ENCODE measurements around the gene ACTG2. TPM values are rescaled to one million over a fixed set of nuclear protein-coding genes. Genes with fewer than 3 reads are reported as not detected.
"Not testable (repeated sequence)": the region's sequence is repeated elsewhere in the genome, so short reads cannot be mapped to it uniquely, and the experiment has no call there.

ACTG2 gene
- total RNA-seq, 1 experiment from 2014 or later: 1.5 TPM

DNA sequence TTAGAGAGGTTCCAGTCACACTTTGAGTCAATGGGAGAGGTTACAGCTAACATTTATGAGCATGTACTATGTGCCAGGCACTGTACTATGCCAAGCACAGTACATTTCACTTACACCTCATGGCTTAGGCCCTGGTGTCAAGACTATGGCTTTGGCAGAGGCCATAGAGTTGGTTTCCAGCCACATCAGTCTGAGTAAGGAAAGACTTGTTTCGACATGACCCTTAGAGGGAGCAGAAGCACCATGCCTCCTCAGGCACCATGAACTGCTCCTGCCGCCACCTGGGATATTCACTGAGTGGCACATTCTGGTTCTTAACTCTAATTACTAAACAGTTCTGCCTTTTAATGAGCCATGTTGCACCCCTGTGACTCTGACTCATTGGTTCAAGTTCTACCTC, 46.6 kb downstream of the ACTG2 start:
- no peaks in the 10 kb centered on the region for H3K4me1 ChIP-seq (ENCODE audit: insufficient read depth, low read length)
- H3K79me2 ChIP-seq (ENCODE audit: insufficient read depth, low read length): peaks cover 15% of the 10 kb centered on the region
- no peak overlapping the region for H2BK20ac ChIP-seq (ENCODE audit: low read depth, low read length, poor library complexity, severe bottlenecking)
- H3K14ac ChIP-seq (ENCODE audit: insufficient read depth, low read length): no peak overlapping the region
- peak; percentile 45 for DNase-seq
- H3K4ac ChIP-seq (ENCODE audit: low read depth, low read length): no peak overlapping the region
- H3K4me2 ChIP-seq (ENCODE audit: insufficient read depth, insufficient read length, low read length): no peak overlapping the region
- no peak overlapping the region for H3K4me3 Mint-ChIP-seq
- H2AK5ac ChIP-seq (ENCODE audit: insufficient read length, low read length): no peak overlapping the region
- no peak overlapping the region for H3K18ac ChIP-seq (ENCODE audit: insufficient read length, low read depth, low read length)
- H4K20me1 ChIP-seq (ENCODE audit: control insufficient read depth, insufficient read depth, insufficient read length): peaks cover 3% of the 10 kb centered on the region
- H3K56ac ChIP-seq (ENCODE audit: insufficient read length, low read depth, low read length): no peak overlapping the region
- H3K9me3 Mint-ChIP-seq: no peaks in the 10 kb centered on the region
- no peak overlapping the region for H2BK5ac ChIP-seq (ENCODE audit: insufficient read length, low read length)
- H3K36me3 Mint-ChIP-seq (ENCODE audit: insufficient read depth in 1 of 3, low read depth in 3 of 3): peaks cover under 1 to 32% (median 14%) of the 10 kb centered on the region in 3 experiments; a peak in 5 of 7 replicates
- H4K5ac ChIP-seq (ENCODE audit: insufficient read length, low read depth, low read length): no peak overlapping the region
- no peaks in the 10 kb centered on the region for H3K27me3 Mint-ChIP-seq (ENCODE audit: low read depth)
- no peak overlapping the region for H3K27ac ChIP-seq (ENCODE audit: insufficient read length, low read depth, low read length)
- no peak overlapping the region for H4K8ac ChIP-seq (replicated peaks; ENCODE audit: insufficient read length, low read depth, low read length)
- no peaks in the 10 kb centered on the region for H3K27me3 ChIP-seq (ENCODE audit: insufficient read depth, low read length)
- no peak overlapping the region for H2AFZ ChIP-seq (ENCODE audit: low read length)
- no peaks in the 10 kb centered on the region for H3K9me3 ChIP-seq (ENCODE audit: control insufficient read depth, low read depth, low read length)
- H3K4me1 Mint-ChIP-seq: peaks cover 0 to 3% of the 10 kb centered on the region in 2 experiments; a peak in 1 of 4 replicates
- no peak overlapping the region for H3K23ac ChIP-seq (ENCODE audit: insufficient read length, low read depth, low read length)
- H4K91ac ChIP-seq (ENCODE audit: insufficient read length, low read depth, low read length): no peak overlapping the region
- H3K23me2 ChIP-seq (ENCODE audit: insufficient read length, low read depth, low read length, poor library complexity, severe bottlenecking): no peaks in the 10 kb centered on the region
- peak; percentile 42; the same call in 2 of the 3 replicates for TF ChIP-seq CTCF (conservative IDR thresholded peaks at IDR 0.05)
- H3T11ph ChIP-seq (ENCODE audit: low read length): no peak overlapping the region
- H3K9ac ChIP-seq (ENCODE audit: extremely low read depth, insufficient read length, low read length): no peak overlapping the region
- no CpG with 5 or more reads among the region's 2 CpGs for WGBS (ENCODE audit: extremely low coverage, insufficient read length, low lambda C conversion rate)
- H2BK12ac ChIP-seq (ENCODE audit: insufficient read length, low read depth, low read length): no peak overlapping the region
- H2BK120ac ChIP-seq (ENCODE audit: low read depth, low read length, poor library complexity, severe bottlenecking): no peak overlapping the region
- no peak overlapping the region for H2BK15ac ChIP-seq (ENCODE audit: low read depth, low read length)
- H3K79me1 ChIP-seq (ENCODE audit: insufficient read depth, low read depth, low read length, poor library complexity, severe bottlenecking): peaks cover 7% of the 10 kb centered on the region
- H3K27ac Mint-ChIP-seq: peak overlapping the region in 1 of 3 experiments; percentile 75; a peak in 1 of 7 replicates

GRCh38 chr2:73940066-73940465, 47.3 kb downstream of the ACTG2 start:
- H3K27me3 ChIP-seq (ENCODE audit: insufficient read depth, low read length); DNase-seq; H4K20me1 ChIP-seq (ENCODE audit: control insufficient read depth, insufficient read depth, insufficient read length); H2BK5ac ChIP-seq (ENCODE audit: insufficient read length, low read length); H4K5ac ChIP-seq (ENCODE audit: insufficient read length, low read depth, low read length); H2BK15ac ChIP-seq (ENCODE audit: low read depth, low read length); H3K4ac ChIP-seq (ENCODE audit: low read depth, low read length); H3K27me3 Mint-ChIP-seq (ENCODE audit: low read depth); H3K23me2 ChIP-seq (ENCODE audit: insufficient read length, low read depth, low read length, poor library complexity, severe bottlenecking); H2AK5ac ChIP-seq (ENCODE audit: insufficient read length, low read length); H3K4me2 ChIP-seq (ENCODE audit: insufficient read depth, insufficient read length, low read length); H3T11ph ChIP-seq (ENCODE audit: low read length); H2BK12ac ChIP-seq (ENCODE audit: insufficient read length, low read depth, low read length); H3K27ac ChIP-seq (ENCODE audit: insufficient read length, low read depth, low read length); H4K91ac ChIP-seq (ENCODE audit: insufficient read length, low read depth, low read length); H2AFZ ChIP-seq (ENCODE audit: low read length); H3K4me3 Mint-ChIP-seq; H3K9me3 ChIP-seq (ENCODE audit: control insufficient read depth, low read depth, low read length); H3K18ac ChIP-seq (ENCODE audit: insufficient read length, low read depth, low read length); H3K9ac ChIP-seq (ENCODE audit: extremely low read depth, insufficient read length, low read length); H3K56ac ChIP-seq (ENCODE audit: insufficient read length, low read depth, low read length); H3K4me1 Mint-ChIP-seq; H3K4me1 ChIP-seq (ENCODE audit: insufficient read depth, low read length); H3K23ac ChIP-seq (ENCODE audit: insufficient read length, low read depth, low read length); H2BK20ac ChIP-seq (ENCODE audit: low read depth, low read length, poor library complexity, severe bottlenecking); H3K14ac ChIP-seq (ENCODE audit: insufficient read depth, low read length); H2BK120ac ChIP-seq (ENCODE audit: low read depth, low read length, poor library complexity, severe bottlenecking); H4K8ac ChIP-seq (replicated peaks; ENCODE audit: insufficient read length, low read depth, low read length); H3K9me3 Mint-ChIP-seq: not testable (repeated sequence)
- WGBS (ENCODE audit: extremely low coverage, insufficient read length, low lambda C conversion rate): no CpG with 5 or more reads among the region's 1 CpG
- peaks cover 2 to 38% (median 18%) of the 10 kb centered on the region in 3 experiments; a peak in 5 of 7 replicates for H3K36me3 Mint-ChIP-seq (ENCODE audit: insufficient read depth in 1 of 3, low read depth in 3 of 3)
- H3K79me1 ChIP-seq (ENCODE audit: insufficient read depth, low read depth, low read length, poor library complexity, severe bottlenecking): peaks cover 11% of the 10 kb centered on the region
- peaks cover 15% of the 10 kb centered on the region for H3K79me2 ChIP-seq (ENCODE audit: insufficient read depth, low read length)
- H3K27ac Mint-ChIP-seq: peak overlapping the region in 1 of 3 experiments; percentile 75; a peak in 1 of 7 replicates

Data from H9 (cell line).